Measurements from ENCODE around the gene ARAP2. TPM values are rescaled to one million over a fixed set of nuclear protein-coding genes. Genes with fewer than 3 reads are reported as not detected.

The ARAP2 gene
- total RNA-seq, 4 donors from 2014 or later, result 12.4 to 23.4 (median 14.4) TPM

GRCh38 chr4:36138220-36138619, 106.1 kb downstream of the ARAP2 start:
- Histone ChIP-seq H3K4me1 (no peaks in the 10 kb centered on the region), H3K27me3 (no peaks in the 10 kb centered on the region), H3K36me3 (no peaks in the 10 kb centered on the region), H3K4me3 (no peak overlapping the region), H3K27ac (no peak overlapping the region), H3K9me3 (no peaks in the 10 kb centered on the region)
- no peak for ATAC-seq
- TF ChIP-seq POLR2A (IDR thresholded peaks at IDR 0.05) (no peak), POLR2AphosphoS5 (IDR thresholded peaks at IDR 0.05) (no peak), EP300 (IDR thresholded peaks at IDR 0.05) (no peak), CTCF (IDR thresholded peaks at IDR 0.05) (no peak)

DNA sequence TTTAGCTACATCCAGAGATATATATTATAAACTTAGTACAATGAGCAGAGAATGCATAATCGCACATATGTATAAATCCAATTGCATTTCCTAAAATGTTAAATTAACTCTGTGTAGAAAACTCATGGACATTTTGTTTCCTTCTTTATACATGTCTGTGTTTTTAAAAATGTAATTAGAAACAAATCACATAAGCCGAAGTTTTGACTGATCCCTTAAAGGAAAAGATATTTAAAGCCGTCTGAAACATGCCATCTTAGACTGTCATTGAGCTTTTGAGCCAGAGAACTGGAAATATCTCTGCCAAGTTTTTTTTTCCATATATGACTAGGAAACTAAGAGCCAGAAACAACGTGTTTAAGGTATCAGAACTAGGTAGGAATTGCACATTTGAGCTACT, 107.0 kb downstream of the ARAP2 start:
- no peak for ATAC-seq
- 44 to 60% methylated on average over 4 of the region's 4 CpGs for WGBS, 2 donors (ENCODE audit: low coverage in 1 of 2)
- Histone ChIP-seq H3K36me3 (no peaks in the 10 kb centered on the region), H3K27me3 (no peaks in the 10 kb centered on the region), H3K27ac (no peak overlapping the region), H3K4me1 (no peaks in the 10 kb centered on the region), H3K4me3 (no peak overlapping the region), H3K9me3 (no peaks in the 10 kb centered on the region)
- TF ChIP-seq POLR2A (IDR thresholded peaks at IDR 0.05), result no peak
- no peak for TF ChIP-seq CTCF (IDR thresholded peaks at IDR 0.05)

- Histone ChIP-seq H3K27ac (no peak overlapping the region), H3K27me3 (no peaks in the 10 kb centered on the region), H3K4me1 (no peaks in the 10 kb centered on the region), H3K9me3 (no peaks in the 10 kb centered on the region), H3K36me3 (no peaks in the 10 kb centered on the region), H3K4me3 (no peak overlapping the region)
- TF ChIP-seq CTCF (IDR thresholded peaks at IDR 0.05), result no peak
- TF ChIP-seq POLR2A (IDR thresholded peaks at IDR 0.05), result no peak
- no peak for TF ChIP-seq EP300 (IDR thresholded peaks at IDR 0.05)
- TF ChIP-seq POLR2AphosphoS5 (IDR thresholded peaks at IDR 0.05), result no peak
- ATAC-seq, result no peak
- WGBS, 2 donors (ENCODE audit: low coverage in 1 of 2), result 81 to 94% methylated on average over 3 of the region's 3 CpGs
Measured at GRCh38 chr4:36133658-36134057, 110.7 kb downstream of the ARAP2 start.

DNA sequence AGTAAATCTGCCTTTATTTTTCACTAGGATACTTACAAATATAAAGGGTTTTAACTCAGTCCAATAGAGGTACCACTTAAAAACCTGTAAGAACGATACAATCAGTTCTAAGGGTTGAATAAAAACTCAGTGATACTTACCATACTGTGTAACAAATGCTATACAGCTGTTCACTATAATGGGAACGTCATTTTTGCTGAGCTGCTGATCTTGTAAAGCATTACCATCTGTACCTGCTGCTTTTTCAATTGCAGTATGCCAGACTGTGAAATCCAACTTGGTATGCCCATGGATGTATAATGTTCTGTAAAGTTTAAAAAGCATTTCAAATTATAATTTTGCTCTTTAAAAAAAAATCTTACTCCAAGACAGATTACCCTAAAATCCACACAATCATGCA, 111.2 kb downstream of the ARAP2 start:
- no peak for ATAC-seq
- Histone ChIP-seq H3K4me1 (no peaks in the 10 kb centered on the region), H3K27ac (no peak overlapping the region), H3K4me3 (no peak overlapping the region), H3K9me3 (no peaks in the 10 kb centered on the region), H3K27me3 (no peaks in the 10 kb centered on the region), H3K36me3 (no peaks in the 10 kb centered on the region)
- 56 to 66% methylated on average over 2 of the region's 2 CpGs for WGBS, 2 donors (ENCODE audit: low coverage in 1 of 2)
- TF ChIP-seq POLR2A (IDR thresholded peaks at IDR 0.05) (no peak), POLR2AphosphoS5 (IDR thresholded peaks at IDR 0.05) (no peak), EP300 (IDR thresholded peaks at IDR 0.05) (no peak)

- no peaks in the 10 kb centered on the region for H3K4me1 ChIP-seq
Measured at GRCh38 chr4:36130641-36131040, 113.7 kb downstream of the ARAP2 start.

More at GRCh38 chr4:36130641-36131040, 113.7 kb downstream of the ARAP2 start:
- H3K27ac ChIP-seq, result no peak overlapping the region
- H3K27me3 ChIP-seq, result no peaks in the 10 kb centered on the region
- WGBS, 2 donors (ENCODE audit: low coverage in 1 of 2), result 60 to 94% methylated on average over 3 of the region's 3 CpGs
- H3K4me3 ChIP-seq, result no peak overlapping the region
- H3K36me3 ChIP-seq, result no peaks in the 10 kb centered on the region
- TF ChIP-seq CTCF (IDR thresholded peaks at IDR 0.05) (no peak), POLR2AphosphoS5 (IDR thresholded peaks at IDR 0.05) (no peak), POLR2A (IDR thresholded peaks at IDR 0.05) (no peak), EP300 (IDR thresholded peaks at IDR 0.05) (no peak)
- ATAC-seq, result no peak
- no peaks in the 10 kb centered on the region for H3K9me3 ChIP-seq

Measured in gastroesophageal sphincter (tissue), 4 donors.